Neutrophil (primary cell): ENCODE measurements around the gene PCDH1.

ENCODE experiments used
- H3K27ac ChIP-seq: fragments of 200-600 bp; sonication (generic); 2 replicates; pipeline ENCODE4 v1.5.1; 2016; ENCODE audit warnings: mild to moderate bottlenecking, moderate library complexity
- H3K27me3 ChIP-seq: fragments of 200-600 bp; sonication (generic); 2 replicates; pipeline ENCODE4 v1.6.0; 2016; ENCODE audit warnings: mild to moderate bottlenecking
- H3K36me3 ChIP-seq: fragments of 200-600 bp; sonication (generic); 2 replicates; pipeline ENCODE4 v1.5.1; 2017
- H3K4me1 ChIP-seq, 2 experiments: fragments of 200-600 bp in 1 of 2; sonication (generic) in 1 of 2; 1 replicate in 1 of 2; 2 replicates in 1 of 2; pipeline versions ENCODE4 v1.5.1 to v1.6.1; 2013 to 2016; ENCODE audit warnings: low read depth in 1 of 2, low read length in 1 of 2, mild to moderate bottlenecking in 1 of 2, moderate library complexity in 1 of 2; ENCODE audit not compliant: control insufficient read depth in 1 of 2, insufficient read depth in 1 of 2
- H3K4me3 ChIP-seq, 2 experiments: fragments of 200-600 bp in 1 of 2; sonication (generic) in 1 of 2; 1 replicate in 1 of 2; 2 replicates in 1 of 2; pipeline ENCODE4 v1.5.1; 2013 to 2016; ENCODE audit warnings: low read depth in 1 of 2, low read length in 1 of 2, mild to moderate bottlenecking in 1 of 2, moderate library complexity in 1 of 2
- H3K9me3 ChIP-seq: fragments of 200-600 bp; sonication (generic); 2 replicates; pipeline ENCODE4 v1.5.1; 2016
- TF ChIP-seq, protein P1 (sequence below): fragments of 200-600 bp; sonication (generic); IDR thresholded peaks from 2 replicates; pipeline ENCODE4 v1.5.1; 2016; ENCODE audit warnings: antibody characterized with exemption

Gene PCDH1

GRCh38 chr5:141870871-141871270 lies 7.3 kb downstream of the PCDH1 start:
- H3K4me1 ChIP-seq: no peaks in the 10 kb centered on the region
- H3K4me3 ChIP-seq: no peak overlapping the region
- no peak overlapping the region for H3K27ac ChIP-seq
- no peaks in the 10 kb centered on the region for H3K9me3 ChIP-seq
- TF ChIP-seq, protein P1, sequence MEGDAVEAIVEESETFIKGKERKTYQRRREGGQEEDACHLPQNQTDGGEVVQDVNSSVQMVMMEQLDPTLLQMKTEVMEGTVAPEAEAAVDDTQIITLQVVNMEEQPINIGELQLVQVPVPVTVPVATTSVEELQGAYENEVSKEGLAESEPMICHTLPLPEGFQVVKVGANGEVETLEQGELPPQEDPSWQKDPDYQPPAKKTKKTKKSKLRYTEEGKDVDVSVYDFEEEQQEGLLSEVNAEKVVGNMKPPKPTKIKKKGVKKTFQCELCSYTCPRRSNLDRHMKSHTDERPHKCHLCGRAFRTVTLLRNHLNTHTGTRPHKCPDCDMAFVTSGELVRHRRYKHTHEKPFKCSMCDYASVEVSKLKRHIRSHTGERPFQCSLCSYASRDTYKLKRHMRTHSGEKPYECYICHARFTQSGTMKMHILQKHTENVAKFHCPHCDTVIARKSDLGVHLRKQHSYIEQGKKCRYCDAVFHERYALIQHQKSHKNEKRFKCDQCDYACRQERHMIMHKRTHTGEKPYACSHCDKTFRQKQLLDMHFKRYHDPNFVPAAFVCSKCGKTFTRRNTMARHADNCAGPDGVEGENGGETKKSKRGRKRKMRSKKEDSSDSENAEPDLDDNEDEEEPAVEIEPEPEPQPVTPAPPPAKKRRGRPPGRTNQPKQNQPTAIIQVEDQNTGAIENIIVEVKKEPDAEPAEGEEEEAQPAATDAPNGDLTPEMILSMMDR: no peak
- no peaks in the 10 kb centered on the region for H3K36me3 ChIP-seq
- peaks cover 94% of the 10 kb centered on the region for H3K27me3 ChIP-seq

DNA sequence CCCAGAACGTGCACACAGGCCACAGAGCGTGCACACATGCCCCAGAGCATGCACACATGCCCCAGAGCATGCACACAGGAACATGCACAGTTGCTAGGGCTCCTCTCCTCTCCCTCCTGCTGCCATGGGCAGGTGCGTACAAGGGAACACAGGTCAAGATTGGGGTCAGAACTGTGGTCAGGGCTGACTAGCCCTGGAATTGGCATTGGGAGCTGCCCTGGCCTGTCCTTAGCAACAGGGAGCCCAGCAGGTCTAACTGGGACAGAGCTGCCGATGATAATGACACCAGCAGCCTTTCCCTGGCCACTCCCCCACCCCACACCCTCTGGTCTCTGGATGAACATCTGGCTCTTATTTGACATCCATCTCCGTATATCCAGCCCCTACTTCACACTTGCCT lies 8.0 kb downstream of the PCDH1 start:
- H3K4me3 ChIP-seq: no peak overlapping the region
- H3K4me1 ChIP-seq: no peaks in the 10 kb centered on the region
- no peak overlapping the region for H3K27ac ChIP-seq
- no peaks in the 10 kb centered on the region for H3K9me3 ChIP-seq
- H3K27me3 ChIP-seq: peaks cover 93% of the 10 kb centered on the region
- no peaks in the 10 kb centered on the region for H3K36me3 ChIP-seq
- TF ChIP-seq, protein P1: no peak

DNA sequence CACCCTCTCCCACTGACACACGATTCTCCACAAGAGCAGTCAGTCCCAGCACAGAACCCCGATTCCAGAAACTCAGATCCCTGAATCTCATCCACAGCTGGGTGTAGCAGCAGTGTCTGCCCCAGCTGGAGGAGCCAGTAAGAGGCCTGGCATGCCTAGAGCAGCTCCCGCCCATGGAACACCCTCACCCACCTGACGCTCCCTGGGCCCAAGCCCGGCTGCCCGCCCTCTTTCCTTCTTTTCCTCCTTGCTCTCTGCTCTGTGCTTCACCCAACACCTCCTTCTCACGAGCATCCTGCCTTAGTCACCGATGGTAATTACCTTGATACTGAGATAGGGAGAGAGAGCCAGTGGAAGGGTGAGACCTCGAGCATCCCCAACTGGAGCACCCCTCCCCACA lies 8.7 kb downstream of the PCDH1 start:
- TF ChIP-seq, protein P1: no peak
- Histone ChIP-seq H3K9me3 (no peaks in the 10 kb centered on the region), H3K27ac (no peak overlapping the region), H3K4me3 (no peak overlapping the region), H3K4me1 (no peaks in the 10 kb centered on the region), H3K36me3 (no peaks in the 10 kb centered on the region), H3K27me3 (peaks cover 93% of the 10 kb centered on the region)

- Histone ChIP-seq H3K27ac (no peak overlapping the region), H3K4me3 (no peak overlapping the region), H3K4me1 (no peaks in the 10 kb centered on the region), H3K9me3 (no peaks in the 10 kb centered on the region), H3K36me3 (no peaks in the 10 kb centered on the region), H3K27me3 (peaks cover 90% of the 10 kb centered on the region)
- TF ChIP-seq, protein P1: no peak
These were observed 9.2 kb downstream of the PCDH1 start for GRCh38 chr5:141869040-141869439.

GRCh38 chr5:141868541-141868940 lies 9.7 kb downstream of the PCDH1 start:
- H3K27ac ChIP-seq: no peak overlapping the region
- no peaks in the 10 kb centered on the region for H3K36me3 ChIP-seq
- H3K27me3 ChIP-seq: peaks cover 88% of the 10 kb centered on the region
- H3K9me3 ChIP-seq: no peaks in the 10 kb centered on the region
- H3K4me1 ChIP-seq: no peaks in the 10 kb centered on the region
- TF ChIP-seq, protein P1: no peak
- no peak overlapping the region for H3K4me3 ChIP-seq

GRCh38 chr5:141867651-141868050 lies 10.6 kb downstream of the PCDH1 start:
- Histone ChIP-seq H3K27ac (no peak overlapping the region), H3K9me3 (no peaks in the 10 kb centered on the region), H3K4me1 (no peaks in the 10 kb centered on the region), H3K4me3 (no peak overlapping the region), H3K27me3 (peaks cover 86% of the 10 kb centered on the region), H3K36me3 (no peaks in the 10 kb centered on the region)
- TF ChIP-seq, protein P1: no peak
